ENCODE measurements around the gene RASAL2.

Gene RASAL2

DNA sequence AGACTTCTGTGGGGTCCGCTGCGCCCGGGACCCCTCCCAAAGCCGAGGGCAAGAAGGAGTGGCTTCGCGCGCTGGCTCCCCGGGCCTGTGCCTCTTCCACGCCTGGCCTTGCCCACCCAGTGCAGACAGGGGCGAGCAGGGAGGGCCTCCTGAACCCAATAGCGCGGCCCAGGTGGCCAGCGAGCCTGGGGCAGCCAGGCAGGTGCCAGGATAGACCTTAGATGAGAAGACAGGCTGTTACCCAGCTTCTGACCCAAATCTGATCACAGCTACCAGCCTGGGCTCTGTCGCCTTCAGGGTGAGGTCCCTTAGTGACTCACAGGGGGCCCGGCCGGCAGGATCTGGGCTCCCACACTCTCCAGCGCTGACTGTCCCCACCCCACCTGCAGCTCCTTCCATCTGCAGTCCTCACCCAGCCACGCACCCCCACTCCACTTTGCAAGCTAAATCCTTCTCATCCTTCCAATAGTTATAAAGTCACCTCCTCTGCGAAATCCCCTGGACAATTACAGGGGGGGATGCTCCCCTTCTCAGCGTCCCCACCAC is 393.2 kb downstream of the RASAL2 start:
- no peak for DNase-seq
- in situ Hi-C loops (cut with MboI; ENCODE audit: low pct_unique_long_range_greater_than_20kb, low sequenced_read_pairs), result no loop called here

DNA sequence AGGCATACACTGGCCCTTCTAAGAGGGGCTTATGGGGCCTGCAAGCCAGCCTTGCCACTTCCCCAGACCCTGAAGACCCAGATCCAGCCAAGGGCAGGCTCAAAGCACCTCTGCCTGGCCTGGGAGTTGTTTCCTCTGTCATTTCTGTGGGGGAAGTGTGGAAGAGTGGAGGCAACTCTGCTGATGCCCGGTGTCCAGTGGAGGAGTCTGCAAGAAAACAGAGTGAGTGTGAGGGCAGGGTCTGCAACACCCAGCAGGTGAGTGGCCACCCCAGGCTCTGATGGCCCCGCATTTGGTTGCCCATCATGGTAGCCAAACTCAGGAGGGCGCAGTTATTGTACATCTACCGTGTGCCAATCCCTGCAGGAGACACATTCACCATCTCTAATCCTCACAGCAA is 394.5 kb downstream of the RASAL2 start:
- in situ Hi-C loops (cut with MboI; ENCODE audit: low pct_unique_long_range_greater_than_20kb, low sequenced_read_pairs), result no loop called here
- no peak for DNase-seq

DNA sequence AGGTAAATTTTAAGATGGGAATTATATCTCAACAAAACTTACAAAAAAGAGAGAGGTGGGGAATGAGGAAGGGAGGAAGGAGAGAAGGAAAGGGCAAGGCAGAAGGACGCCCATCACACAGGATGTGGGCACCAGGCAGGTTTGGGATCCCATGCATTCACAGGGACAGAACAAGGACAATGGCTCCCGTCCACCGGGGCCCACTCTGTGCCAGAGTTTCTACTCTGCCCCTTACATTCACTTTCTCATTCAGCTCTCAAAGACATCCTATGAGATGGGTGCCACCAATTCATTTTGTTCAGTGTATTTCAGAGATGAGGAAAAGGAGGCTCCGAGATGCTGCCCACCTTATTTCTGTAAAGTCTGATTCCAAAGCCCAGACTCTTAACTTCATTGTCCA is 395.5 kb downstream of the RASAL2 start:
- no peak for DNase-seq
- in situ Hi-C loops (cut with MboI; ENCODE audit: low pct_unique_long_range_greater_than_20kb, low sequenced_read_pairs), result no loop called here

DNA sequence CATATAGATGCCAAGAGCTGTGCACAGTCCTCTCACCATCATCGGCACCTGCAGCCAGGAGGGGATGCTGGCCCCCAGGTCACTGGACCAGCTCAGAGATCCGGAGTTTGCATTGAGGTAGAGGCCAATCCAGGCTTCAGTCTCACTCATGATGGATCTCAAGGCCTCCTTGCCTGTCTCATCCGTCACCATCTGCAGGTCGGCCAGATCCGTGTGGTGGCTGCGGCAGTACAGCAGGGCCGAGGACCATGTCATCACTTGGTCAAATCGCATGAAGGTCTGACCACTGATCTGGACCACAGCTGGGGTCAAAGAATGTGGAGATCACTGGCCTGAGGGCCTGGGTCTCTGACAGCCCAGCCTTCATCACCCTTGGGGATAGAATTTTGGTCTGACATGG is 396.2 kb downstream of the RASAL2 start:
- no peak for DNase-seq
- in situ Hi-C loops (cut with MboI; ENCODE audit: low pct_unique_long_range_greater_than_20kb, low sequenced_read_pairs), result no loop called here

DNA sequence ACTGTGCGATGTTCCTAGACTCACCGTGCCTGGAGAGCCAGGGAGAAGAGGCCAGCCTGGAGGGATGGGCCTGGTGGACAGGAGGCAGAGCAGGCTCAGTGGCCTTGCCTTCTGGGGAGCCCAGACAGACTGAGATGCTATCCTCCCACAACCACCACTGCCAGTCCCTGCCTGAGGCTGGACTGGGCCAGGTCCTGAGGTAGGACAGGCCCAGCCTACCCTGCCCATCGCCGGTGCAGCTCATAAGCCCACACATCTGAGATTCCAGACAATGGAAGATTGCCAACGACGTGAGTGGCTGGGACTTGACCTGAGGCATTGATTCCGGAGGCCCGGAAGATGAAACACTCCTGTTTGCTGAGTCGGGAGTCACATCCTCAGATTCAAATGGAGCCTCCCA is 397.1 kb downstream of the RASAL2 start:
- in situ Hi-C loops (cut with MboI; ENCODE audit: low pct_unique_long_range_greater_than_20kb, low sequenced_read_pairs), result no loop called here
- DNase-seq, result no peak

DNA sequence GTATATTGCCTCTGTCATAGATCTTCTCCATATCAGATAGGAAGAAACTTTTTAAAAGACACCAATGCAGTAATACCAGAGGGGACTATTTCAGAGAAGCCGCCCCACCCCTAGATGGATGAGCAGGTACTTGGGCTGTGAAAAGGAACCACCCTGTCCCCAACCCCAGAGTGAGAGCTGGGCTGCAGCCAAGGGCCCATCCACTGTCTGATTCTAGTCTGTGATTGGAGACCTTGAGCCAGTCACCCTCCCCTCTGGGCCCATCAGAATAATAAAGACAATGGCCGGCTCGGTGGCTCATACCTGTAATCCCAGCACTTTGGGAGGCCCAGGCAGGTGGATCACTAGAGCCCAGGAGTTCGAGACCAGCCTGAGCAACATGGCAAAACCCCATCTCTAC is 397.8 kb downstream of the RASAL2 start:
- no peak for DNase-seq
- in situ Hi-C loops (cut with MboI; ENCODE audit: low pct_unique_long_range_greater_than_20kb, low sequenced_read_pairs), result no loop called here

DNA sequence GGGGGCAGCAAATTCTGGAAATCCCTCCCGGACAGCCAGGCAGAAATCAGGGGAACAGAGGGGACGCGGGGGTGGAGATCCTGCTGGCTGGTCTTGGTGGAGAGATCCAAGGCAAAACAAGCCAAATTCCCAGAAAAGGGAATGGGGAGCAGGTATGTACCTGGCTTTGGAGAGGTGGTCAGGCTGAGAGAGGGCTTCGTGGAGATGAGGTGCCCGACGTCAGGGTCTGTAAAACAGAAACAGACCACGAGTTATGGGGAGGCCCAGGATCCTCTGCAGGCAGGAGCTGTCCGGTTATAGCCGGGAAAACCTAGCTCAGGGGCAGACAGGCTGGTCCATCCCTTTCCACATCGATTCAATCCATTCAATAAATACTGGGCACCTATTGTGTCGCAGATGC is 398.4 kb downstream of the RASAL2 start:
- in situ Hi-C loops (cut with MboI; ENCODE audit: low pct_unique_long_range_greater_than_20kb, low sequenced_read_pairs), result no loop called here

DNA sequence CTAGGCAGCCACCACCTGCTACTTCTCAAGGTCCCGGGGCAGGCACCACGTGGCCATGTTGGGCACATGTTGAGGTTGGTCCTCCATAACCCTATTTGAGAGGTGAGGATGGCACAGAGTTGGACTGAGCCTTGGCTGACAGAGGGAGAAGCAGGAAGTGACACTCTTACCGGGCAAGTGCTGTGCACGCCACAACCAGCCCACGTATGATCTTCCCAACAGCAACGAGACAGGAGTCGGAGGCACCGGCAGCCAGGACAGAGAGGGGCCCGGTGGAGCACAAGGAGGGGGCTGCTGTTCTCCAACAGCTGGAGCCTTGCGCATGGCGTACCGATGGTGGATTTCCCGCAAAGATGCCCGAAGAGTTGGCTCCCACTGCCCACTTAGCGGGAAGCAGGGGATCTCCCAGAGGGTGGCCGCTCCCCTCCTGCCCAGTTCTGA is 399.4 kb downstream of the RASAL2 start:
- no peak for DNase-seq
- in situ Hi-C loops (cut with MboI; ENCODE audit: low pct_unique_long_range_greater_than_20kb, low sequenced_read_pairs), result no loop called here

More for the DNA sequence above, 398.4 kb downstream of the RASAL2 start:
- no peak for DNase-seq

DNA sequence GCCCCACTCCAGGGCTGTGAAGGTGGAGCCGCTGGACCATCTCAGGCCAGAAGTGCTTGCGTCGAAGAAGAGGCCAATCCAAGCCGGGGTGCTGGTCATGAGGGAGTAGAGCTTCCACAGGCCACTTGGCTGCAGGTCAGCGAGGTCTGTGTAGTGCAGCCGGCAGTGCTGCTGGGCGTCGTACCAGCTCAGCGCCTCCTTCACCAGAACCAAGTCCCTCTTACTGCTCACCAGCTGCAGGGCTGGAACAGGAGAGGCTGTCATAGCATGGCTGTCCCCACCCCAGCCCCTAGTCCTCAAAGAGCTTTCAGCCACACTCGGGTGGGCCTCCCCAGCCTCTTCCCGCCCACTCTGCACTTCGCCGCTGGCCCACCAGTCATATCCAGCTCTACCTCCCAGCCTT is 400.7 kb downstream of the RASAL2 start:
- in situ Hi-C loops (cut with MboI; ENCODE audit: low pct_unique_long_range_greater_than_20kb, low sequenced_read_pairs), result no loop called here

DNA sequence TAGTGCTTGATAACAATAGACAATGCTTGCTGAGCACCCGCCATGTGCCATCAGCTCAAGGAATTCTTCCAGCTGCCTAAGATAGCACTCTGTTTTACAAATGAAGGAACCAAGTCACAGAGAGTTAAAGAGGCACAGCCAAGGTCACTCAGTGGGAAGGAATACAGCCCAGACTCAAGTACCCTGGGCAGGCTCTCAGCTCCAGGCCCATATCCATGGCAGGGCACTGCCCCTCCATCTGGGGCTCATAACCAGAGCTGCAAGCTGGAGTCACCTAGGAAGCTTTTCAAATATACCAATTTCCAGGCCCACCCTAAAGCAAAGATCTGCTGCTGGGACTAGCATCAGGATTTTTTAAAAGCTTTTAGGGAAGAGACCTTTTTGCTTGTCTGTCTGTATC is 401.3 kb downstream of the RASAL2 start:
- DNase-seq, result no peak
- in situ Hi-C loops (cut with MboI; ENCODE audit: low pct_unique_long_range_greater_than_20kb, low sequenced_read_pairs), result no loop called here

More for the DNA sequence above, 400.7 kb downstream of the RASAL2 start:
- no peak for DNase-seq

DNA sequence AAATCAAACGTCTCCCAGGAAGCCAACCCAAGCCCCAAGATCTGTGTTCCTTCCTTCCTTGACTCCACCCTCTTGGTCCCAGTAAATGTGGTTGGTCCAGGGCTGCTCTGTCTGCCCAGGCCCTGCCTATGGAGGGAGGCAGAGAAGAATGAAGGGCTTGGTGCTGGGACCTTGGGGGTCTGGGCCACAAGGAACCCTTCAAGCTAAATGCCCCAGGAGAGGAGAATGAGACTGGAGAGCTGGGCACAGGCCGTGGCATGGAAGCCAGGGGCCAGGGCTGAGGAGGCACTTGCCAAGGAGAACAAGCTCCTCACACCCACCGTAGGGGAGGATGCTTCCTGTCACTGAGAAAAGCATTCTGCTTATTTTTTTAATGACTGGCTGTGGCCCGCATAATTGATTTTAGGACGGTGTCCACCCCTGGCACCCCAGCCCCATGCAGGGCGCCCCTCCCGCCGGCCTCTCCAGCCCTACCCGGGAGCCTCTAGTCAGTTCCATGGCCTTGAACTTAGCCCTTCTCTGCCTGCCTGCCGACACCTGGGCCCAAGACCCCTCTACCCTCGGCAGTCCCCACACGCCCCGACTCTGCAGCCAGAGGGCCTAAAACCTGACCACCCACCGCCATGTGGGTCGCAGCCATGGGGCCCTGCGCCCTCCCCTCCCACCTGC is 402.0 kb downstream of the RASAL2 start:
- no peak for DNase-seq
- in situ Hi-C loops (cut with MboI; ENCODE audit: low pct_unique_long_range_greater_than_20kb, low sequenced_read_pairs), result no loop called here

DNA sequence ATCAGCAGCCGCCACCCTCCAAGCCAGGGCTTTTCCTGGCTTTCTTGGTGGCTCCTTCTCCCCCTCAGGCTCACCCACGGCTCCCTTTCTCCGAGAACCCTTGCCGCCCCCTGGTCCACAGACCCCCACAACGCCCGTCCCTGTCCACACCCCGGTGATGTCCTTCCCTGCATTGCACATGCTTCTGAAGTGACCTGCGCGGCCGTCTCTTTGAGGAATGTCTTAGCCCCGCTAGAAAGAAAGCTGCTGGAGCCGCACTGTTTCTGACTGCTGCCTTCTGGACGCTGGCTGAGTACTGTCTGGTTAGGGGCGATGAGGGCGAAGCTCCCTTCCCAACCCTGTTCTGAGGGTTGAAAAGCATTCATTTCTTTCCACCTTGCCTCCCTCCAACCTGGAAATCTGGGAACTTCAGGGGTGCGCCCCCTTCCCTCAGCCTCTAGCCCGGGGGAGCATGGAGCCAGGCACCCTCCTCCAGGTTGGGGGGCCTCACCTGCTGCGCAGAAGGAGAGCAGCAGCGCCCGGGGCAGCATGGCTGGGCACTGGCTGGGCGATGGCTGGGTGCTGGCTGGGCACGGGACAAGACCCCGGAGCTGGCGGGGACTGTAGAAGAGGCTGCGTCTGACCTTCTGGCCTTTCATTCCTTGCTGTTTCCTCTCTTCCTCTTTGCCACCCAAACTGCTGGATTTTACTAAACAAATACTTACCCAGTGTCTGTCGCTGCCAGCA is 402.7 kb downstream of the RASAL2 start, which contains the start of gene CLEC20A:
TSS of gene CLEC20A (minus strand) at position 555 of the 726 bp plus-strand sequence. CDS start at position 530, 25 bp downstream.
- in situ Hi-C loops (cut with MboI; ENCODE audit: low pct_unique_long_range_greater_than_20kb, low sequenced_read_pairs), result no loop called here
- DNase-seq, result no peak

DNA sequence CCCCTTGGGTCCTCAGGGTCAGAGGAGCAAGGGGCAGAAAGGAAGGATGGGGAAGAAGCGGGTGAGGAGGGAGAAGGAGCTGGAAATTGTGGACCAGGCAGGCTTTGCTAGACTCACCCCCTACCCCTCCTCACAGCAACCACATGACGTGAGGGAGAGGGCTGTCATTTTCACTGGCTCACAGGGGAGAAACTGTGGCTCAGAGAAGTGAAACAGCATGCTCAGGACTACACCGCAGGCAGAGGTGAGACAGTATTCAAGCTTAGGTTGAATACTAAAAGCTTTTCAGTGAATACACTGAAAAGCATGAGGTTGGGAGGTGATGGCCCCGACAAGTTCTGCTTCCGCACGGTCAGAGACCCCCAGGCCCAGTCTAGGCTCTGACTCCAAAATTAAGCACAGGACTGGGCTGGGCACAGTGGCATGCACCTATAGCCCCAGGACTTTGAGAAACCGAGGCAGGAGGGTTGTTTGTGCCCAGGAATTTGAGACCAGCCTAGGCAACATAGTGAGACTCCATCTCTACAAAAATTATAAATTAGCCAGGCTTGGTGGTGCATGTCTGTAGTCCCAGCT is 404.1 kb downstream of the RASAL2 start:
- in situ Hi-C loops (cut with MboI; ENCODE audit: low pct_unique_long_range_greater_than_20kb, low sequenced_read_pairs), result no loop called here

DNA sequence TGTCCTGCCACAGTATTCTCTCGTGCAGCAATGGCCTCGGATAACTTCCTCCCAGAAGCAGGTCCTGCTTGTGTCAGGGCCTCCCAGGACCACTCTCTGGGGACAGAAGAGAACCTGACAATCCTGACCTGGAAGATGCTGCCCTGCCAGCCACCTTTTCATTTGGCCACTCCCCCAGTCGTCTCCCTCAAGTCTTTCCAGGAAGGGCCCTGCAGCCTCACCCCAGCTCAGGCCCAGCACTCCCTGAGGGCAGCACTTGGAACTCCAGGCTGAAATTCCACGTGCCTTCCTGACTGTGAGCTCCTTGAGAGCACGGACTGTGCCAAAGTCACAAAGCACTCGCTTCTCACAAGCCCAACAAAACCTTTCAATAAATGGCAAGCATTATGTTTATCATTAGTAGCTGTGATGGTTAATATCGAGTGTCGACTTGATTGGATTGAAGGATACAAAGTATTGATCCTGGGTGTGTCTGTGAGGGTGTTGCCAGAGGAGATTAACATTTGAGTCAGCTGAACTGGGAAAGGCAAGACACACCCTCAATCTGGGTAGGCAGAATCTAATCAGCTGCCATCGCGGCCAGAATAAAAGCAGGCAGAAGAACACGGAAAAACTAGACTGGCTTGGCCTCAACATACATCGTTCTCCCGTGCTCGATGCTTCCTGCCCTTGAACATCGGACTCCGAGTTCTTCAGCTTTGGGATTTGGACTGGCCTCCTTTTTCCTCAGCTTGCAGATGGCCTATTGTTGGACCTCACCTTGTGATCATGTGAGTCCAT is 405.2 kb downstream of the RASAL2 start:
- no peak for DNase-seq
- in situ Hi-C loops (cut with MboI; ENCODE audit: low pct_unique_long_range_greater_than_20kb, low sequenced_read_pairs), result no loop called here

More for the DNA sequence above, 404.1 kb downstream of the RASAL2 start:
- DNase-seq, result no peak

DNA sequence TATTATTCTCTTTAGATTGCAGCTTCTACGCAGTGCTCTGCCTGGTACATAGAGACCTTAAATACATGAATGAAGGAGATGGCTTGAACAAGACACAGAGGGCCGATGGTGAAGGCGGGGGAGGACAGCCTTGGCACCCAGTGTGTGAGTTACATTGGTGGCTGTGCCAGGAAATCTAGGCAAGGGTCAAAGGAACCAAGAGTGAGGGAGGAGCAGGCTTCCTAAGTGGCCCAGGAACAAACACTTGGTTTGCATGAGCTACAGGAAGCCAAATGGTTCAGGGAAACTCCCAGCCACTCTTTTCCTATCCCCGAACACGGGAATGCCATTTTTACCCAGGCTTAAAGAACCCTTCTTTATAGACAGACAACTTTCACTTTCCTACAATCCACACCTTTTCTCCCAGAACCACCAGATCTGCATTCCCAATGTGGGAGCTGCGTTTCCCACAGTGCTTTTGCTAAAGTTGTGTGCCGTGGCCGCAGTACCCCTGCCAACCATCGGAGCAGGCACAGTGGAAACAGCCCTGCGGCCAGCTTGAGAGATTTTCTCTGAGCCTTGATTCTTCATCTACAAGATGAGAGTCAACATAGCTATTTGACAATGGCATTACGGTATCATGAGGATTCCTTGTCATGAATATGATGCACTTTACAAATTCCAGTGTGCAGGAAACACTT is 406.3 kb downstream of the RASAL2 start:
- DNase-seq, result no peak
- in situ Hi-C loops (cut with MboI; ENCODE audit: low pct_unique_long_range_greater_than_20kb, low sequenced_read_pairs), result no loop called here

DNA sequence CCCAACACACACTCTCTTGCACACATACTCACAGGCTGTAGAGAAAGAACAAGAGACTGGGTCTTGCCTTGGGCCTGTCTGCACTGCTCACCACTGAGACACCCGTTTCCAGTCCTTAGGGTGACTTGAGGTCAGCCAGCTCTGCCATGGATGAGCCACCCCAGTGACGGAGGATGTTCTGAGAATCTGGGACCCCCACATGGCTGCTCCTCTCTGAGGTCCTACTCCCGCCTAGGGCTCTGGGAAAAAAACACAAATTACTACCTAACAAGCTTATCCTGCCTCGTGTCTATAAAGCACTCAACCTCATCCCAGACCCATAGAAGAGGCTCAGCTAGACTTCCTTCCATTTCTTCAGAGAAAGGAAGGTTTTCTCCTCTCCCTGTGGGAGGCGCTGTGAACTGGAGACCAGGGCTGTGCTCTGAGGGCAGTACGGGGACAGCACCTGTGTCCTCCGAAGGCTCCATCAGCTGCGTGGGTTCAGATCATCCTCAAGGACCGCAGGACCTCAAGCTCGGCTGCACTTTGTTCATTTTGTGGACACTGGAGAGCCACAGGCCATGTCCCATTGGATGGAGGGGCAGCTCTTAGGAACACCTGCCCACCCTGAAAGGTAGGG is 407.1 kb downstream of the RASAL2 start:
- in situ Hi-C loops (cut with MboI; ENCODE audit: low pct_unique_long_range_greater_than_20kb, low sequenced_read_pairs), result no loop called here
- DNase-seq, result no peak

DNA sequence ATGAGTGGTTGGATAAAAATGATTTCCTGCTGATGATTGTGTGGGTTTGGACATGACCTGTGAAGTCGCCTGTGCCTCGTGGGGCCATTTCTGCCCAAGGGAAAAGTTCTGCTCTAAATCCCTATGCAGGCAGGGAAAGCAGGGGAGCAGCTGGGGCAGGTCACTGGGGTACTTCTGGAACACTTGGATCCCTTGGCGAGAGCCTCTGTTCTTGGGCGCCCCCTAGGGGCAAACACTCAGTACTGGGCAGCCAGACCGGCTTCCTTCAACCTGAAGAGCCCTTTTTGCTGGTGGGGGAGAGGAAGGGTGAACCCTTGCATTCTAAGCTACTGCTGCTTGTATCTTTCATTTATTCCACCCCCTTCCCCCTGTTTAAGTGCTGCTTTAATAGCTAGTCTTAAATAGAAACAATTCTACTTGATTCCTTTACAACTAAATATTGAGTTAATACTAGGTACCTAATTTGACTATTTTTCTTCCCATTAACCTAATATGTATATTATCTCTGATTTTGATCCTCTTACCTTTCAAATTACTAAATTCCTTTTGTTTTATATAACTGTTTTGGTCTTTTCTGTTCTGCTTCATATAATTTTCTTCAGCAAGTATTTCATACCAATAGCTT is 407.9 kb downstream of the RASAL2 start:
- in situ Hi-C loops (cut with MboI; ENCODE audit: low pct_unique_long_range_greater_than_20kb, low sequenced_read_pairs), result no loop called here
- peak; percentile 71 for DNase-seq

DNA sequence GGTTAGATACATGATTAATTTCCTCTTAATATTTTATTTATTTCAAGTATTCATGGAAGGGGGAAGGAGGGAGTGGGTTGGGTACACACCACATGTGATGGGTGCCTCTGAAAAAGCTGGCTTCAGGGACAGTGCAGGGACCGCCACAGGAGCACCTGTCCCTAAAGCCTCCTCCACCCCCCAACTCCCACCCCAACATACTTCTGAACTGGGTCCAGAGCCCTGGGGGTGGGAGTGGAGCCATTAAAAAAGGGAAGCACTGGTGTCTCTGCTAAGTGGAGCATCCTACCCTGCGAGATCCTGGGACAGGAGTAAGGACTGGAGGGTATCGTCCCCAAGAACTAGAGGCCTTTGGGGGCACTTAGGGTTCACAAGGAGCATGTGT is 408.4 kb downstream of the RASAL2 start:
- no peak for DNase-seq
- in situ Hi-C loops (cut with MboI; ENCODE audit: low pct_unique_long_range_greater_than_20kb, low sequenced_read_pairs), result no loop called here
